OCI-M2 (cell line): ENCODE measurements around the gene CFAP119.

Source experiments
- DNase-seq: peaks from one replicate; lab custom pipeline; 2025; ENCODE audit not compliant: unreplicated experiment; lab: John Stamatoyannopoulos, UW

CFAP119 gene

DNA sequence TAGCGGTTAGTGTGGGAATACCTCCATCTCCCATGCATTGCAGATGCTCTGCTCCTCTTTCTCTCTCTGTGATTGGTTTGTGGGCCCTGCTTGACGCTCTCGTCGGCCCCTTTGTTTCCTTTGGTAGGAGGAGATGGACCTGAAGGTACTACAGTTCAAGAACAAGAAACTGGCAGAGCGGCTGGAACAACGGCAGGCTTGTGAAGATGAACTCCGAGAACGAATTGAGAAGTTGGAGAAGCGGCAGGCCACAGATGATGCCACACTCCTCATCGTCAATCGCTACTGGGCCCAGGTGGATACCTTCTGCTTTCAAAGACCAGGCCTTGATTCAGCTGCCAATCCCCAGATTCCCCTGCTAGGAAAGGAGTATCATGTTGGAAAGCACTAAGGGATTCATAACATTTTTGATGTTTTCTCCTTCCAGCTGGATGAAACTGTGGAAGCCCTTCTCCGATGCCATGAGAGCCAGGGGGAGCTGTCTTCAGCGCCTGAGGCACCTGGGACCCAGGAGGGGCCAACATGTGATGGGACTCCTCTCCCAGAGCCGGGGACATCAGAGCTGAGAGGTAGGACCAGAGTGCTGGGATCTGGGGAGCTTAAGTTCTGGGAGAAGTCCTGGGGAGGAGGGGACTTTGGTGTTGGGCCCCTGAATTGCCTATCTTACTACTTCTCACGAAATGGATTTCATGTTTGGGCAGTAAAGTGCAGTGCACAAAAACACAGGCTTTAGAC lies 1.3 kb upstream of the CFAP119 start:
- no peak for DNase-seq

- no peak for DNase-seq
Measured at GRCh38 chr16:30761427-30761927, 385 bp downstream of the CFAP119 start.

GRCh38 chr16:30760577-30761426 lies 1.1 kb downstream of the CFAP119 start:
- no peak for DNase-seq

DNA sequence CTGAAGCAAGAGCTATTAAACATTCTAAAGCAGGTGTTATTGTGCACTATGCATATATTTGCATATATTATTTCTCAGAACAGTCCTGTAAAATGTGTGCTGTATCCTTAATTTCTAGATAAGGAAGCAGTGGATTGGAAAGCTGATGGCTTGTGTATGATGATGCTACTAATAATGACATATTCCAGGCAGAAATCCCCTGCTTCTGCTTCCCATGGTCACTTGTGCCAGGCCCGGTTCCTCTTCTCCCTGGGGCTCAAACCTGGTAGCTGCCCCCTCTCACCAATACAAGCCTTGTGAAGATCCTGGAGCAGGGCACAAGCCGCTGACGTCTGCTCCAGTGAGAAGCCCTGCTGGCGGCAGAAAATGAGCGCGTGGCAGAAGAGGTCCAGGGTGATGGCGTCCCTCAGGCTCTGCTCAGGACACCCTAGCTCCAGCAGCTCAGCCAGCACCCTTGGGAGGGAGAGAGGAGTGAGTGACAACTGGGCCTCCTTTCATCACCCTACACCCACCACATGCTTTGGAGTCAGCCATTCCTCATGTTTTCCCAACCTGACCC lies 1.8 kb downstream of the CFAP119 start:
- DNase-seq, result no peak

DNA sequence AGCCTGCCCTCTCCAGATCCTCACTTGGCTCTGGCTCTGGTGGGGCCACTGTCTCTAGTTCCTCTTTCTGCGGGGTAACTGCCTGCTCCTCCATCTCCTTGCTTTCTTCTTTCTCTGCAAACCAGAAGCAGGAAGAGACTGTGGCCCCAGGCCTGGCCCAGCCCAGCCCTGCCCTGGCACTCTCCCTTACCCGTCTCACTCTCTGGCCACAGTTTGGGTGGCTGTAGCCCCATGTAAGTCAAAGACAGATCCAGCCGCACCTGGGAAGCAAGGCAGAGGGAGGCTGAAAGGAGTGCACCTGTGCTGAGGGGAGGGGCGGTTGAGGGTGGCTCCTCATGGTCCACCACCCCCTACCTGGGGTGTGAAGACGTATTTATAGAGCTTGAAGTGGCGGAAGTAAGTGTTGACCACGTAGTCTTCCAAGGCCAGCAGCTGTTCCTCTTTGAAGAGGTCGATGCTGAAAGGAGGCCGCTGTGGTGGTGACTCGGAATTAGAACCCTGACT lies 2.8 kb downstream of the CFAP119 start:
- DNase-seq, result no peak

DNA sequence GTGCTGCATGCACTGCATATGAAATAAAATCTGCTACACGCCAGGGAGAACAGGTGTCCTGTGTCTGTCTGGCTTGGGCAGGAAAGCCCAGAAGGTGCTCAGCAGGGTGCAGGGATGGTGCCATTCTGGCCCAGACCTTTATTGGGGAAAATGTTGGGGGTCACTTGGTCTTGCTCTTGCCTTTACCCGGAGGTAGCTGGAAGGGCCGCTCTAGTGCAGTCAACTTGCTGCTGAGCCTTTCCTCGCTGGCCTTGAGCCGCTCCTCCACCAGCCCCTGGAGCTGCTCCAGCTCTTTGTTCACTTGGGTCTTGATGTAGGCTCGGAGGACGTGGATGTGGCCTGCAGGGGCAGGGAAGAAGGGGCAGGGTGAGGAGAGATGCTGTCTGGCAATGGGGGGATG lies 4.5 kb downstream of the CFAP119 start:
- no peak for DNase-seq

GRCh38 chr16:30756781-30757100 lies 5.1 kb downstream of the CFAP119 start:
- no peak for DNase-seq

DNA sequence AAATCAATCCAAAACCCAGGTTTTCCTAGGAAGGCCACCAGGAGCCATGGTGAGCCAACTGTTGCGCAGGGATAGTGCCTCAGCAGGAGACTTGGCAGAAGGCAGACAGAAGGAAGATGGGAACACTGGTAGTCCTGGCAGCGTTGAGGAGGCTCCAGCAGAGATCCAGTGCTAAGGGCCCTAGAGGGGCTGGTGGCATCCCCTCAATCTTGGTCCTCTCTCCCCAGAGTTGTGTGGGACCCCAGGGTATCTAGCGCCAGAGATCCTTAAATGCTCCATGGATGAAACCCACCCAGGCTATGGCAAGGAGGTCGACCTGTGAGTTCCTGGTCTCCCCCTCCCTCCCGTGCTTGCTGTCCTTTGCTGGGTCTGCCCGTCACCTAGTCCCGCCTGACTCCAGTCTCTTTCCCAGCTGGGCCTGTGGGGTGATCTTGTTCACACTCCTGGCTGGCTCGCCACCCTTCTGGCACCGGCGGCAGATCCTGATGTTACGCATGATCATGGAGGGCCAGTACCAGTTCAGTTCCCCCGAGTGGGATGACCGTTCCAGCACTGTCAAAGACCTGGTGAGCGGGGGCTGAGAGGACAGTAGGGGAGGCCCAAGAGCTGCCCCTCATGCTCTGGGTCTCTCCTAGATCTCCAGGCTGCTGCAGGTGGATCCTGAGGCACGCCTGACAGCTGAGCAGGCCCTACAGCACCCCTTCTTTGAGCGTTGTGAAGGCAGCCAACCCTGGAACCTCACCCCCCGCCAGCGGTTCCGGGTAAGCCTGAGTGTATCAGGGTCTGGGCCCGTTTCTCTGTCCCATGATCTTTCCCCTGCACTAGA lies 5.7 kb downstream of the CFAP119 start:
- DNase-seq, result no peak

- DNase-seq, result no peak
Measured at GRCh38 chr16:30753596-30753995, 8.3 kb downstream of the CFAP119 start.

DNA sequence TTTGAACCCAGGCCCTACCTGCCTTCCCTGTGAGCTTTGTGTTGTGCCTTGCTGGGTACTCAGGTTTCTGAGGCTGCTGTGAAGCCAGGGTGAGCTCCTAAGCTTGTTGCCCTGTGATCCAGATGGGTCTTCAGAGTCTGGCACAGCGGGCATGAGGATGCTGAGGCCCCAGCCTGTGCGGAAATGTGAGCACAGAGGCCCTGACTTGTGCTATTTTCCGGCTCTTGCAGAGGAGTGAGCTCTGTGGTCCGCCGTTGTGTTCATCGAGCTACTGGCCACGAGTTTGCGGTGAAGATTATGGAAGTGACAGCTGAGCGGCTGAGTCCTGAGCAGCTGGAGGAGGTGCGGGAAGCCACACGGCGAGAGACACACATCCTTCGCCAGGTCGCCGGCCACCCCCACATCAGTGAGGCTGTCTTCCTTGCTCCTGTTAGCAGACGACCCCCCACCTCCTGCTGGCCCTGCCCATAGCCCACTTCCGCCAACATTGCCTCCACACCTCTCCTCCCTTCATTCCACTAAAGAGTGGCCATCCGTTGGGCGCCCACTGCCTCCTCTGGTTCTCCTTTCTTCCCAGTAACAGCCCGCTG lies 10.9 kb downstream of the CFAP119 start:
- DNase-seq, result no peak

DNA sequence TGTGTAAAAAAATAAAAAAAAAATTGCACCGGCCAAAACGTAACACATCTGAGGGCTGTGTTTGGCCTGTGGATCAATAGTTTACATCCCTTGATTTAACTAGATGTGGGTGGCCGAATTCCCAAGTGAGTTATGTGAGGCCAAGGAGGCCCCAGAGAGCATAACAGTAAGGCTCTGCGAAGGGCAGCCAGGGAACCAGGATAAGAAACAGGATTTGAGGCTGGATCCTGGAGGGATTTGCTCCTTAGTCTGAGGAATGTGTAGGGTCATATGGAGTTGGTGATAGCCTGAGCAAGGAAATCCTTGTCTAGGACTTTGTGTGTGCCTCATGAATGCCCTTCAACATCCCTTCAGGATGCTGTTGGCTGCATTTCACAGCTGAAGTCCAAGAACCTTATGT lies 11.7 kb downstream of the CFAP119 start:
- no peak for DNase-seq

DNA sequence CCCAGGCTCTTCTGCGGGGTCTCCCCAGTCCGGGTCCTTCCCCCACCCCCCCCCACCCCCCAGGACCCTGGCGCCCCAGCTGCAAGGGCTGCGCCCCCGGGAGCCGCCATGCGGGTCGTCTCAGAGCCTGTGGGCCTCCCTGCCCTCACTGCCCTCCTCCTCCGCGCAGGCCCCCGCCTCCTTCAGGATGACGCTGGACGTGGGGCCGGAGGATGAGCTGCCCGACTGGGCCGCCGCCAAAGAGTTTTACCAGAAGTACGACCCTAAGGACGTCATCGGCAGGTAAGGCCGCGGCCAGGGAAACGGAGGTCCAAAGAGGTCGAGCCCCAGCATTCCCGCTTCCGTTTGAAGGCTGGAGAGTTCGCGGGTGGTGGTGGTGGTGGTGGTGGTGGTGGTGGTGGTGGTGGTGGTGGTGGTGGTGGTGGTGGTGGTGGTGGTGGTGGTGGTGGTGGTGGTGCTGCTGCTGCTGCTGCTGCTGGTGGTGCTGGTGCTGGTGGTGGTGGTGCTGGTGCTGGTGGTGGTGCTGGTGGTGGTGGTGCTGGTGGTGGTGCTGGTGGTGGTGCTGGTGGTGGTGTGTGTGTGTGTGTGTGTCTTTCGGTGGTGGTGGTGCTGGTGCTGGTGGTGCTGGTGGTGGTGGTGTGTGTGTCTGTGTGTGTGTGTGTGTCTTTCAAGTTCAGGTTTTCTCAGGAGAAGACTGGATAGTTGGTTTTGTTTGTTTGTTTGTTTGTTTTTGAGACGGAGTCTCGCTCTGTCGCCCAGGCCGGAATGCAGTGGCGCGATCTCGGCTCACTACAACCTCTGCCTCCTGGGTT lies 13.0 kb downstream of the CFAP119 start:
- DNase-seq, result no peak

GRCh38 chr16:30747799-30748633 lies 13.8 kb downstream of the CFAP119 start, which contains the start of gene PHKG2:
TSS of gene PHKG2 (plus strand) at chr16:30748425. CDS start at chr16:30748821, 396 bp downstream.
- peak; percentile 66 for DNase-seq

GRCh38 chr16:30747331-30747730 lies 14.5 kb downstream of the CFAP119 start:
- DNase-seq, result no peak

DNA sequence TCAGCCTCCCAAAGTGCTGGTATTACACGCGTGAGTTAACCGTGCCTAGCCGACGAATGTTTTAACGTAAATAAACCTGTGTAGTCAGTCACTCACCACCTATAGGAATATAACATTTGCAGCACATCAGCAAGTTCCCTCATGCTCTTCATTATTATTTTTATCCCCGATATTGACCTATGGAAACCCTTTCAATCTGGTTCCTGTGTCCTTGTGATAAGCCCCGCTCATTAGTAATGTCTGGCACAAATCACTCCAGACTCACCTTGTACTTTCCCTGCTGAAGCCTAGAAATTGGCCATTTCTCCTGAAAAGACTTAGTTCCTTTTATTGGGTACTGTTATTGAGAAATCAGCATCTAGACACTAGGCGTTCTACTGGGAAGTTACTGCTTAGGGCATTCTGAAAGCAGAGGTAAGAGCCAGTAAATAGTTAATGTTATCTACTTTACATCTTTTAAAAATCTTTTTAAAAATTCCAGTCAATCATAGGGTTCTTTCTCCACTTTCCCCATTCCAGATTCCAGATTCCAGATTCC lies 15.2 kb downstream of the CFAP119 start:
- DNase-seq, result no peak

DNA sequence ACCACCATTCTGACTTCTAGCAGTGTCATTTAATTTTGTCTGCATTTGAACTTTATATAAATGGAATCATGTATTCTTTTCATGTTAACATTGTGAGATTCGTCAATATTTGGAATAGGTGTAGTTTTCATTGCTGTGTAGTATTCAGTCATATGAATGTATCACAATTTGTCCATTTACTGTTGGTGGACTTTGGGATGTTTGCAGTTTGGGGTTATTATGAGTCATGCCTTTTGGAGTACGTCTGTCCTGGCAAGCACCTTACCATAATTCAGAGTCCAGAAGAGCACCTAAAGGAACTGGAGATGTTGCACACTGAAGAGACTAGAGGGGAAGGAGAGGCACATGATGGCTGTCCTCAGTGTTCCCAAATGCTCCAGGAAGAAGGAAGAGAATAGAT lies 16.8 kb downstream of the CFAP119 start:
- DNase-seq, result no peak

DNA sequence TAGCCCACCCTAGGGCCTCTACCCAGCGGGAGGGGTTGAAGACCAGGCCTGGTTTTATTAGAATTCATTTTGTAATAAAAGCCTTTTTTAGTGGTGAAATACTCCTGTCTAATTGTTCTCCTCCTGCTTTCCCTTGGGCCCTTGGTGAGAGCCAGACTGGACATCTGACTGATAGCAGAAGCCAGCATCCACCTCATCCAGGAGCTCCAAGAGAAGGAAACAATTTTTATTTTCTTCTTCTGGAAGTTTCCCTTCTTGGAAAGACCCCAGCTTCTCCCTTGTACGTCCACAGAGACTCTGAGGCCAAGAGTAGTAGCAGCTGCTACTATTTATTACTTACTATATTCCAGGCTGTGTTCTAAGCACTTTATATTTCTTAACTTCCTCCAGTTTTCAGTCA lies 17.7 kb downstream of the CFAP119 start:
- no peak for DNase-seq

- DNase-seq, result no peak
Measured at GRCh38 chr16:30743716-30744115, 18.1 kb downstream of the CFAP119 start.
